HG03196 (cell line): Measurements from ENCODE around the gene PADI1.

Experiments
- ATAC-seq: cut with Tn5 transposase; IDR thresholded peaks from one replicate; pipeline ENCODE4 v1.9.1; 2021; ENCODE audit not compliant: unreplicated experiment

PADI1 gene, protein sequence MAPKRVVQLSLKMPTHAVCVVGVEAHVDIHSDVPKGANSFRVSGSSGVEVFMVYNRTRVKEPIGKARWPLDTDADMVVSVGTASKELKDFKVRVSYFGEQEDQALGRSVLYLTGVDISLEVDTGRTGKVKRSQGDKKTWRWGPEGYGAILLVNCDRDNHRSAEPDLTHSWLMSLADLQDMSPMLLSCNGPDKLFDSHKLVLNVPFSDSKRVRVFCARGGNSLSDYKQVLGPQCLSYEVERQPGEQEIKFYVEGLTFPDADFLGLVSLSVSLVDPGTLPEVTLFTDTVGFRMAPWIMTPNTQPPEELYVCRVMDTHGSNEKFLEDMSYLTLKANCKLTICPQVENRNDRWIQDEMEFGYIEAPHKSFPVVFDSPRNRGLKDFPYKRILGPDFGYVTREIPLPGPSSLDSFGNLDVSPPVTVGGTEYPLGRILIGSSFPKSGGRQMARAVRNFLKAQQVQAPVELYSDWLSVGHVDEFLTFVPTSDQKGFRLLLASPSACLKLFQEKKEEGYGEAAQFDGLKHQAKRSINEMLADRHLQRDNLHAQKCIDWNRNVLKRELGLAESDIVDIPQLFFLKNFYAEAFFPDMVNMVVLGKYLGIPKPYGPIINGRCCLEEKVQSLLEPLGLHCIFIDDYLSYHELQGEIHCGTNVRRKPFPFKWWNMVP

GRCh38 chr1:17204546-17205440 is at the start of gene PADI1:
PADI1 (plus strand) TSS chr1:17205128; CDS start chr1:17205218, 90 bp downstream.
- ATAC-seq: no peak

GRCh38 chr1:17155257-17155920 is 49.5 kb upstream of the PADI1 start:
- no peak for ATAC-seq

GRCh38 chr1:17156108-17156507 is 48.8 kb upstream of the PADI1 start:
- ATAC-seq: no peak

DNA sequence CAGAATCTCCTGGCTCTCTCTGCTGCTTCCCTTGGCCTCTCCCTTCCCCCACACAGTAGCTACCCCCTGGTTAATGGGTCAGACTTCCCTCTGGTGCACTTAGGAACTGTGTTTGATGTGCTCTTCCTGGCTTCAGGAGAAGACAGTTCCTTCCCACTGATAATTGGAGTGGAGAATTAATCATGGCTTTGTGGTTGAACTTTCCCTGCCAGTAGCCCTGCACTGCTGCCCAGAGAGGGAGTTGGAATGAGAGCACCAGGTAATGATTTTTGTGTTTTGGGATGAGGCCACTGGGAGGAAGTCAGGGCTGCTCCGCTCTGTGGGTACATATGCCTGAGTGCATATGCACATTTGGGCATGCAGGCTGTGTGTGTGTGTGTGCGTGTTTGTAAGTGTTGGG is 46.0 kb upstream of the PADI1 start:
- no peak for ATAC-seq

DNA sequence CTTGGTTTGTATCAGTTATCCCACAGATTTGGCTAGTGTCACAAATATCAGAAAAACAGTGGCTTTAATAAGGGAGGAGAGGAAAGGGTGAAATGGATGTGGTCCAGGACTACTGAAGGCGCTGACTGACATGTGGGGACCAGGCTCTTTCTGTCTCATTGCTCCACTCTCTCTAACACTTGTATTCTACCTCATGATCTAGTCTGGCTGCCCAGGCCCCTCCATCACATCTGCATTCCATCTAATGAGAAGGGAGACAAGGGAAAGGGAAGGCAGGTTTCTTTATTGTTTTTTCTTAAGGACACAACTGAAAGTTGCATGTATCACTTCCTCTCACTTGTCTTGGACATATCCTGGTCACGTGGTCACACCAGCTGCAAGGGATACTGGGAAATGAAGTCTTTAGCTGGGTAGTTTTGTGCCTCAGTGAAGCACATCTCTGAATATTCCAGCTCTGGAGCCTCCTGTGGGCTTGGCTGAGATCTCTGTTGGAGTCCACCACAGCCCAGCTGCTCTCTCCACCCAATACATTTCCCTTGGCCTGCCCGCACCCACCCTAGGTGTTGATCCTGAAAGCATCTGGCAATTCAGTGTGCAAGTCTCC is 43.7 kb upstream of the PADI1 start:
- ATAC-seq: no peak

GRCh38 chr1:17161926-17162800 is 42.8 kb upstream of the PADI1 start:
- no peak for ATAC-seq

DNA sequence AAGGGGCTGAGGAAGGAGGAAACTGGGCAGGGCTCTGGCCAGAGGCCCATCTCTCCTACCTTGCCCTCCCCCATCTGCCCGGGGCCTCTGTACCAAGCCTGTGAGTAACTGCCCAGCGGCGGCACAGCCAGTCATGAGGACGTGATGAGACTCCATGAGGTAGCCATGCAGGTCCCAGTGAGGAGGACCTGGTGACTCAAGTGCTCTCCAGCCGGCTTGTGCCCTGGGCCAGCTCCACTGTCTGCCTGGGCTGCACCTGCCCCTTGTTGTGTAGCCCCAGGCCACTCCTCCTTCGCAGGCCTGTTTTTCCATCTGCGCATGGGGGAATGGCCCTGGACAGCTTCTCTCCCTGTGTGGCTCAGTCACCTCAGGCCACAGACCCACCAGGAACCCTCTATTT is 42.0 kb upstream of the PADI1 start:
- no peak for ATAC-seq

DNA sequence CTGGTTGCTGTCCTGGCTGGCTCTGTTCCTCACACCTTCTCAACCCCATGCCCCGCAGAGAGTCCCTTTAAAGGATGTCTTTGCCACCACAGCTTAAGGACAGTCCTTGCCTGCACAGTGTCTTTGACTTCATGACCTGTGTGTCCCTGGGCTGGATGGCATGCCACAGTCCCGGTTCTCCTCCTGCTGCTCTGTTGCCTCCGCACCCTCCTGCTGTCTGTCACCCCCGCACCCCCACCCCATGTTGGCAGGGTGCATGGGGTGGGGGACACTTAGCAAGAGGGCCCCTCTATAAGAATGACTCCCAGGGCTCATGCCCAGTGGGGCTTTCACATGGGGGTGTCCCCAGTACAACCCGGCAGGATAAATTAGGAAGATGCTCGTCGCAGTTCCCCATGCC is 41.6 kb upstream of the PADI1 start:
- ATAC-seq: no peak

- no peak for ATAC-seq
Observed at GRCh38 chr1:17163789-17164666, 40.9 kb upstream of the PADI1 start.

DNA sequence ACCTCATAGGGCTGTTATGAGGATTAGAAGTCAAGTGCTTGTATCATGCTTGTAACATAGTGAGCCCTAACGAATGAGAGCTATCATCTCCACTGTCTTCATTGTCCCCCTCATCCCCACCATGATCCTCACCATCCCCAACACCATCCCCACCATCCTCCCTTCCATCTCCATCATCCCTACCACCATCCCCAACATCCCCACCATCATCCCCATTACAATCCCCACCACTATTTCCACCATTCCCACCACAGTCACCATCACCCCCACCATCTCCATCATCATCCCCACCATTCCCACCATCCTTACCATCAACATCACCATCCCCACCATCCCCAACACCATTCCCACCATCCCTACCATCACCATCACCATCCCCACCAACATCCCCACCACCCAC is 39.1 kb upstream of the PADI1 start:
- ATAC-seq: no peak

- ATAC-seq: no peak
Observed at GRCh38 chr1:17167041-17167785, 37.7 kb upstream of the PADI1 start.

DNA sequence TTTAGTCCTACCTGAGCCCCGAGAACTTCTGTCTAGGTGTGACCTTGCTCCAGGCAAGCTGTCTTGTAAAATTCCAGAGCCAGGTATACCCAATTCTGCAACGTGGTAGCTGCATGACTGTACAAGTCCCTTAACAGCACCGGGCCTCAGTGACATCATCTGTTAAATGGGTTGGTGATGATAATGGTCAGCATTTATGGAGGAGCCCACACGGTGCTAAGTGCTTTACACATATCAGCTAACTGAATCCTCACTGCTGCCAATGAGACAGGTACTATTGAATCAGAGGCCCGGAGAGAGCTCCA is 37.2 kb upstream of the PADI1 start:
- no peak for ATAC-seq

DNA sequence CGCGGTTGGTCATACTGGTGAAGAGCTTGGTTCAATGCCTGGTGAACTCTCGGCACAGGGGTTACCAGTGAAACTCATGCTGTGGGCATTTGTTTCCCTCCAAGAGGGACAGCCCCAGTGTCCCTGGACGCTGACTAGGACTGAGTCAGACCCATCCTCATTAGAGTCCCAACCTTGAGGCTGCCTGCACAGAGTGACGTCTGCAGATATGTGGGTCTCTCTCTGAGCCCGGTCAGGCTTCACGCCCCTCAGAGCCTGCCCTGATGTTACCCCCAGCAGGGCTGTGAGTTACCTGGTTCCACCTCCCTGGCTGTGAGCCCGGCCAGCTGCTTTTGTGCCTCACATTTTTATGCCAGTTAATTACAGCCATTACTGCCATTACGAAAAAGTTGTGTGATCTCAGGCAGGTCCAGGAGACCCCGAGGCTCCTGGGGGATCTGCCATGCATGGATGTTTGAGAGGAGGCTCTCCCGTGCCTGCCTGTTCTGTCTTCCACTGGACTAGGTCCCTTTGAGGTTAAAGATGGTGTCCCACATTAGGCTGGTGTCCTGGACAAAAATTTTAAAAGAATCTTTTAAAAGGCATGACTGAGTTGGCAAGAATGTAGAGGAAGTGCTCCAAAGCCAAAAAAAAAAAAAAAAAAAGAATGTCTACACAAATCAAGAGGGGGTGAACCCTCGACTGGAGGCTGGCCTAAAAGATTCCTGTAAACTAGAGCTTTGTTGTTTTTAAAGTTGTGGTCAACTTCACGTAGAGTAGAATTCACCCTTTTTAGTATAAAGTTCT is 36.6 kb upstream of the PADI1 start:
- ATAC-seq: no peak

GRCh38 chr1:17170571-17170970 is 34.4 kb upstream of the PADI1 start:
- ATAC-seq: no peak

- ATAC-seq: no peak
Observed at GRCh38 chr1:17173217-17173616, 31.7 kb upstream of the PADI1 start.

GRCh38 chr1:17176306-17177061 is 28.4 kb upstream of the PADI1 start:
- ATAC-seq: no peak

DNA sequence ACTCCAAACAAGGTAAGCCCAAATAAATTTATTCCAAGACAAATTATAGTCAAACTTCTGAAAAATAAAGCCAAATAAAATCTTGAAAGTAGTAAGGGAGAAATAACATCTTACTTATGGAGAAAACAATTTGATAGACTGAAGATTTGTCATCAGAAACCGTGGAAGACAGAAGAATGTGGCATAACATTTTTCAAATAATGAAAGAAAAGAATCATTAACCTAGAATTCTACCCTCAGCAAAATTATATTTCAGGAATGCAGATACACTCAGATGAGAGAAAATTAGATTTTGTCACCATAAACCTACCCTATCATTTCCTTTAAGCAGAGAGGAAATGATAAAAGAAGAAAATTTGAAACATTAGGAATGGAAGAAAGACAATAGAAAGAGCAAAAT is 27.3 kb upstream of the PADI1 start:
- ATAC-seq: no peak
